Central memory CD4-positive, alpha-beta T cell (primary cell): ENCODE measurements around the gene COPS3.

Source experiments
- DNase-seq: peaks from one replicate; pipeline ENCODE4 v3.0.0; 2022

Gene COPS3

GRCh38 chr17:17214646-17215436, 66.2 kb downstream of the COPS3 start:
- no peak for DNase-seq

GRCh38 chr17:17213775-17214174, 67.3 kb downstream of the COPS3 start:
- no peak for DNase-seq

- peak; percentile 18 for DNase-seq
Observed at GRCh38 chr17:17207998-17208397, 73.0 kb downstream of the COPS3 start.

- DNase-seq: no peak
Observed at GRCh38 chr17:17206913-17207335, 74.1 kb downstream of the COPS3 start.

GRCh38 chr17:17206124-17206912, 74.7 kb downstream of the COPS3 start, which contains the start of gene PLD6:
Gene PLD6 (minus strand): TSS chr17:17206333. CDS start chr17:17206286, 47 bp downstream.
- peak; percentile 94 for DNase-seq

DNA sequence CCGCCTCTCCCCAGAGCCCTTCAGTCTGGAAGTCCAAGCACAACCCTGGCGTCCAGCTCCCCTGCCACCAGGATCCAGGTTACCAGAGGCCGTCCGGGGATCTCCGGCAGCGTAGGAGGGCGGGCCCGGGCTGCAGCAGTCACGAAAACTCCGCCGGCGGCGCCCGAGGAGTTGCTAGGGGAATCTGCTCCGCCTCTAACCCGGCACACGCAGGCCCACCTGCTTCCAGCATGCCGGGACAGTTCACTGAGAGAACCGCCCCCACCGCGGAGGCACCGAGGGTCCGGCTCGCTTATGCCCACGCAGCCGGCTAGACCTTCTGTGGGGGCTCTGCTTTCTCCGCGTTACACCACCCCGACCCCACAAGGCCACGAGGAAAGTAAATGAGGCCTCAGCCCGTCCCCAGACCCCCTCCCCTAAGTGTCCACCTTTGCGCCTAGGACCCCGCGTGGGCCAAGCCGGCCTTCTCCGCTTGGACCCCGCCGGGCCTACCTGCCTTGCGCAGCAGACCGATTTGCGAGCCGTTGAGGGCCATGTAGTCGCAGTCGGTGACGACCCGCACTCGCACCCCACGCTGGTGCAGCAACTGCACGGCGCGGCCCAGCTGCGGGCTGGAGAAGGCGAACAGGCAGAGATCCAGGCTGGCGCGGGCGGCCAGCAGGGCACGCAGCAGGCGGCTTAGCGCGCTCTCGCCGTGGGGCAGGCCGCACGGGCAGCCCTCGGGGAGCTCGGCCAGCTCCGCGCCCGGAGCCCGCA, 75.5 kb downstream of the COPS3 start:
- DNase-seq: peak; percentile 57

- no peak for DNase-seq
Observed at GRCh38 chr17:17204635-17205231, 76.3 kb downstream of the COPS3 start.

GRCh38 chr17:17204041-17204591, 76.9 kb downstream of the COPS3 start:
- DNase-seq: no peak

GRCh38 chr17:17203173-17203730, 77.8 kb downstream of the COPS3 start:
- no peak for DNase-seq

DNA sequence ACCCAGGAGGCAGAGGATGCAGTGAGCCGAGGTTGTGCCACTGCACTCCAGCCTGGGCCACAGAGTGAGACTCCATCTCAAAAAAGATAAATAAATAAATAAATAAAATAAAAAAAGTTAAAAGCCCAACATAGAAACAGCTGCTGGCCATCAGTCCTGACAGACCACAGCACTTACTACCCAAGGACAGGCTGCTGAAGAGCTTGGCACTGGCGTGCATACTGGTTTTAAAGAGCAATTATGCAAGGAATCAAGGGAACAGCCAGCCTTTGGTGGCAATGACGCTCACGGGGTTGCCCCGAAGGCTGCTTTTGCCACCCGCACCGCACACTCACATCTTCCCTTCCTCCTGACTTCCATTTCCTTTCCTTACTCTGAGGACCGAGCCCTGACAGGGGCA, 79.1 kb downstream of the COPS3 start:
- no peak for DNase-seq

DNA sequence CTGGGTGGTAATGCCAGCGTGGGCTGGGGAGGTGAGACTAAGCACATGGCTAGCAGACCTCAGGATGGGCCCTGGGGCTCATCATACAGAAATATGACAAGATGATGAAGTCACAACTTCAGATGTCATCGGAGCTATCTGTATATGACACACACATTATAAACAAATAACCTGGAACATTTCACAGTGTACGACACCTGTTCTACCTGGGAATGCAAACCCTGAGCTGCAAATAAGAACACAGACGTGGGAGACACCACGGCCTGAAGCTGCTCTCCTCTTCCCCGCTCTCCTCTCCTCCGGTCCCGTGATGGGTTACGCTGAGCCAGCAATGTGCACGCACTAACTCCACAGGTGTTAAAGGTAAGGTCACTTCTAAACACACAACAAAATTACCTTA, 79.8 kb downstream of the COPS3 start:
- DNase-seq: no peak

- no peak for DNase-seq
Observed at GRCh38 chr17:17200831-17201230, 80.2 kb downstream of the COPS3 start.

DNA sequence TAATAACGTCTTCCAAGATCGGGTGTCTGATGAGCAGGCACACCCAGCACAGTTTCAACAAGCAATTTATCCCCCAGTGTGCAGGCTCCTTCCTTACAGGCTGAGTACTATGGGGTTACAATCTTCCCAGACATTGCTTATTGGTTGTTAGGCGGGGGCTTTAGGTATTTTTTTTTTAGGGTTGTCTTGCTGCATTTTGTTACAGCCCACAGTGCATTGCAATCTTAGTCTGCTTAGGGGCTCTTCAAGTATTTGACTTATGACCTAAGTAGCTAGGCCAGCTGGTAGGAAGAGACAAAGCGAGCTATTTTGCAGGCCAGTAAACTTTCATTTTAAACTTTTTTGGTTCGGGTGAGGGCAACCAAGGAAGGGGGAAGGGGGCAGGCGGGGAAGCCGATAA, 80.7 kb downstream of the COPS3 start:
- DNase-seq: no peak

- no peak for DNase-seq
Observed at GRCh38 chr17:17198281-17198680, 82.8 kb downstream of the COPS3 start.

GRCh38 chr17:17196776-17197175, 84.3 kb downstream of the COPS3 start:
- DNase-seq: no peak
